AG08395 (cell line): ENCODE results near the gene UXS1.

Experiments
- DNase-seq: peaks from one replicate; pipeline ENCODE4 v3.0.0; 2012; ENCODE audit warnings: mixed read lengths, low spot score

The UXS1 gene

DNA sequence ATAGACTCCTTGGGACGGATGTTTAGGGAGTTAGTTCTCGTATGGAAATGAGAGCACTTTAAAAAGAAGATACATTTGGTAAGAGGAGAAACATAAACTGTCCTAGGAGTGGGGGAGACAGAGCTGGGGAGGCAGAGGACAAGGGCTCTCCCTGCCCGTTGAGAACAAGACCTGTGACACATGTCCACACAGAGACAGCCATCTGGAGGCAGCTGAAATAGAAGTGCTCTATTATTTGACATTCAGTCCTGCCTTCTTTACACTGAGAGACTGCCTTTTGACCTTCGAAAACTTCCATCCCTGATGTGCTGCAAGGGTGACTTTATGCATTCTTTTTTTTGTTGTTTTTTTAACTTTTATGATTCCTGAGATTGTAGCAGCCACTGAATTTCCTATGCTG is 150.1 kb downstream of the UXS1 start:
- no peak for DNase-seq
